NCI-H2196 treated with DMSO at 0.1 percent for 48 hours (cell line): ENCODE measurements around the gene ADCY3.

Experiments used
- DNase-seq: peaks from one replicate; lab custom pipeline; 2025; ENCODE audit not compliant: unreplicated experiment; lab: John Stamatoyannopoulos, UW

The ADCY3 gene

GRCh38 chr2:24906466-24906865, 13.6 kb downstream of the ADCY3 start:
- no peak for DNase-seq

- DNase-seq: no peak
Measured at GRCh38 chr2:24903161-24904103, 16.6 kb downstream of the ADCY3 start.

- no peak for DNase-seq
Measured at GRCh38 chr2:24899361-24899910, 20.6 kb downstream of the ADCY3 start.

GRCh38 chr2:24898122-24899109, 21.6 kb downstream of the ADCY3 start:
- DNase-seq: no peak

GRCh38 chr2:24894750-24895149, 25.3 kb downstream of the ADCY3 start:
- DNase-seq: no peak

- DNase-seq: no peak
Measured at GRCh38 chr2:24893934-24894333, 26.1 kb downstream of the ADCY3 start.

GRCh38 chr2:24892928-24893327, 27.1 kb downstream of the ADCY3 start:
- DNase-seq: no peak

GRCh38 chr2:24891201-24891600, 28.8 kb downstream of the ADCY3 start:
- no peak for DNase-seq

GRCh38 chr2:24889221-24889620, 30.8 kb downstream of the ADCY3 start:
- no peak for DNase-seq

- no peak for DNase-seq
Measured at GRCh38 chr2:24888177-24888576, 31.9 kb downstream of the ADCY3 start.

GRCh38 chr2:24887307-24887874, 32.6 kb downstream of the ADCY3 start:
- DNase-seq: no peak

GRCh38 chr2:24886691-24887304, 33.2 kb downstream of the ADCY3 start:
- DNase-seq: no peak

- DNase-seq: no peak
Measured at GRCh38 chr2:24886126-24886501, 33.9 kb downstream of the ADCY3 start.

- DNase-seq: no peak
Measured at GRCh38 chr2:24885221-24886125, 34.6 kb downstream of the ADCY3 start.

- no peak for DNase-seq
Measured at GRCh38 chr2:24883946-24884345, 36.1 kb downstream of the ADCY3 start.

GRCh38 chr2:24881623-24882022, 38.4 kb downstream of the ADCY3 start:
- no peak for DNase-seq

GRCh38 chr2:24881158-24881557, 38.9 kb downstream of the ADCY3 start:
- DNase-seq: no peak

GRCh38 chr2:24878341-24878740, 41.7 kb downstream of the ADCY3 start:
- no peak for DNase-seq

- DNase-seq: no peak
Measured at GRCh38 chr2:24877646-24878045, 42.4 kb downstream of the ADCY3 start.

GRCh38 chr2:24877067-24877466, 43.0 kb downstream of the ADCY3 start:
- DNase-seq: no peak
